Panc1 (cell line): ENCODE measurements around the gene CDKAL1.

Experiments used
- POLR2AphosphoS5 ChIP-seq: IDR thresholded peaks from 2 replicates; pipeline ENCODE4 v1.6.1; 2012; ENCODE audit warnings: mild to moderate bottlenecking, low read depth, low read length, moderate library complexity
- SIN3A ChIP-seq: IDR thresholded peaks from 2 replicates; pipeline ENCODE4 v1.6.1; 2012; ENCODE audit warnings: low read depth, mild to moderate bottlenecking, low read length, moderate library complexity, borderline replicate concordance; ENCODE audit not compliant: insufficient read depth
- TCF7L2 ChIP-seq: IDR thresholded peaks from 2 replicates; pipeline ENCODE4 v1.6.1; 2011; ENCODE audit warnings: mild to moderate bottlenecking, low read depth, low read length, inconsistent platforms
- TF ChIP-seq, protein P1 (sequence below), 2 experiments: IDR thresholded peaks; 2 replicates each; pipeline ENCODE4 v1.6.1; 2011 to 2012; ENCODE audit warnings: low read depth in 2 of 2, control low read depth in 1 of 2, low read length in 1 of 2, mild to moderate bottlenecking in 1 of 2, moderate library complexity in 1 of 2; ENCODE audit not compliant: insufficient read depth in 1 of 2
- TF ChIP-seq, protein P2 (sequence below): fragments of 450-650 bp; IDR thresholded peaks from 2 replicates; pipeline ENCODE4 v1.5.1; 2017; ENCODE audit warnings: mild to moderate bottlenecking

DNA sequence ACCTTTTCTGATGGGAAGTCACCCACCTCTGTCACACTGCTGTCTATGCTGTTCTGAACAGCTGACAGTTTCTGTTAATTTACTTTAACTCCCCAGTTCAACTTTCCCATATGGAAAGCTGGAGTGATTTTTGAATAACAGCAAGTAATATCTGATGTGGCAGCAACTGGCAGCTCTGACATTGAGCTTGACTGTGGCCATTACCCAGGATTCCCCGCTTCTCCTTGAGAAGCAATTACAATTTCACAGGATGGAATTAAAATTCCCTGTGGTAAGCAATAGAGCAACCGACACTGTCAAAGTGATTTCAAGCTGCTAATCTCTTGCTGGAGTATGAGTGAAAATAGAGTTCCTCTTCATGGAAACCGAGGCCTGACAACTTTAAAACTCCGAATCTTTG, 711.2 kb downstream of the CDKAL1 start:
- TF ChIP-seq, protein P1, sequence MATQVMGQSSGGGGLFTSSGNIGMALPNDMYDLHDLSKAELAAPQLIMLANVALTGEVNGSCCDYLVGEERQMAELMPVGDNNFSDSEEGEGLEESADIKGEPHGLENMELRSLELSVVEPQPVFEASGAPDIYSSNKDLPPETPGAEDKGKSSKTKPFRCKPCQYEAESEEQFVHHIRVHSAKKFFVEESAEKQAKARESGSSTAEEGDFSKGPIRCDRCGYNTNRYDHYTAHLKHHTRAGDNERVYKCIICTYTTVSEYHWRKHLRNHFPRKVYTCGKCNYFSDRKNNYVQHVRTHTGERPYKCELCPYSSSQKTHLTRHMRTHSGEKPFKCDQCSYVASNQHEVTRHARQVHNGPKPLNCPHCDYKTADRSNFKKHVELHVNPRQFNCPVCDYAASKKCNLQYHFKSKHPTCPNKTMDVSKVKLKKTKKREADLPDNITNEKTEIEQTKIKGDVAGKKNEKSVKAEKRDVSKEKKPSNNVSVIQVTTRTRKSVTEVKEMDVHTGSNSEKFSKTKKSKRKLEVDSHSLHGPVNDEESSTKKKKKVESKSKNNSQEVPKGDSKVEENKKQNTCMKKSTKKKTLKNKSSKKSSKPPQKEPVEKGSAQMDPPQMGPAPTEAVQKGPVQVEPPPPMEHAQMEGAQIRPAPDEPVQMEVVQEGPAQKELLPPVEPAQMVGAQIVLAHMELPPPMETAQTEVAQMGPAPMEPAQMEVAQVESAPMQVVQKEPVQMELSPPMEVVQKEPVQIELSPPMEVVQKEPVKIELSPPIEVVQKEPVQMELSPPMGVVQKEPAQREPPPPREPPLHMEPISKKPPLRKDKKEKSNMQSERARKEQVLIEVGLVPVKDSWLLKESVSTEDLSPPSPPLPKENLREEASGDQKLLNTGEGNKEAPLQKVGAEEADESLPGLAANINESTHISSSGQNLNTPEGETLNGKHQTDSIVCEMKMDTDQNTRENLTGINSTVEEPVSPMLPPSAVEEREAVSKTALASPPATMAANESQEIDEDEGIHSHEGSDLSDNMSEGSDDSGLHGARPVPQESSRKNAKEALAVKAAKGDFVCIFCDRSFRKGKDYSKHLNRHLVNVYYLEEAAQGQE (IDR thresholded peaks at IDR 0.05; ENCODE audit: insufficient read depth in 1 of 2, low read depth in 2 of 2, low read length in 1 of 2) = no peak
- TF ChIP-seq, protein P2, sequence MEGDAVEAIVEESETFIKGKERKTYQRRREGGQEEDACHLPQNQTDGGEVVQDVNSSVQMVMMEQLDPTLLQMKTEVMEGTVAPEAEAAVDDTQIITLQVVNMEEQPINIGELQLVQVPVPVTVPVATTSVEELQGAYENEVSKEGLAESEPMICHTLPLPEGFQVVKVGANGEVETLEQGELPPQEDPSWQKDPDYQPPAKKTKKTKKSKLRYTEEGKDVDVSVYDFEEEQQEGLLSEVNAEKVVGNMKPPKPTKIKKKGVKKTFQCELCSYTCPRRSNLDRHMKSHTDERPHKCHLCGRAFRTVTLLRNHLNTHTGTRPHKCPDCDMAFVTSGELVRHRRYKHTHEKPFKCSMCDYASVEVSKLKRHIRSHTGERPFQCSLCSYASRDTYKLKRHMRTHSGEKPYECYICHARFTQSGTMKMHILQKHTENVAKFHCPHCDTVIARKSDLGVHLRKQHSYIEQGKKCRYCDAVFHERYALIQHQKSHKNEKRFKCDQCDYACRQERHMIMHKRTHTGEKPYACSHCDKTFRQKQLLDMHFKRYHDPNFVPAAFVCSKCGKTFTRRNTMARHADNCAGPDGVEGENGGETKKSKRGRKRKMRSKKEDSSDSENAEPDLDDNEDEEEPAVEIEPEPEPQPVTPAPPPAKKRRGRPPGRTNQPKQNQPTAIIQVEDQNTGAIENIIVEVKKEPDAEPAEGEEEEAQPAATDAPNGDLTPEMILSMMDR = no peak
- TF ChIP-seq SIN3A = no peak
- TF ChIP-seq TCF7L2 = no peak
- no peak for TF ChIP-seq POLR2AphosphoS5
